Measurements from ENCODE around the gene ITGB6. TPM values are rescaled to one million over a fixed set of nuclear protein-coding genes. Genes with fewer than 3 reads are reported as not detected.
"Not testable (repeated sequence)": the region's sequence is repeated elsewhere in the genome, so short reads cannot be mapped to it uniquely, and the experiment has no call there.

The ITGB6 gene
- total RNA-seq, 1 donor from 2014 or later: 0.99 TPM

DNA sequence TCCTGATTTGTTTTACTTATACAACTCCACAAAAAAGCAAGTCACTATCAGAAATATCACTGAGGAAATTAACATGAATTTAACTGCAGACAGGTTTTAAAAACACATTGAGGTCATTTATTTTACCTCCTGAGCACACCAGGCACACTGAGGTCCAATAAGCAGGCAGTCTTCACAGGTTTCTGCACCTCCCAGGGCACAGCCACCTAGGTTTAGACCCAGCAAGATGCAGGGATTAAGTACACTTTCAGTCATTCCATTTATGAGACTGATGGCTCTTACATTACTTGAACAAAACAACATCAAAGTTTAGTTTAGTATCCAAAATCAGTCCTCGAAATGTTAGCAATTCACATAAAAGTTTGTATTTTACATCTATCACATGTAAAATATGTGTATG, 1.0 kb downstream of the ITGB6 start:
- DNase-seq: no peak
- intact Hi-C loops (cut with micrococcal nuclease): no loop called here
- TF ChIP-seq, protein P1, sequence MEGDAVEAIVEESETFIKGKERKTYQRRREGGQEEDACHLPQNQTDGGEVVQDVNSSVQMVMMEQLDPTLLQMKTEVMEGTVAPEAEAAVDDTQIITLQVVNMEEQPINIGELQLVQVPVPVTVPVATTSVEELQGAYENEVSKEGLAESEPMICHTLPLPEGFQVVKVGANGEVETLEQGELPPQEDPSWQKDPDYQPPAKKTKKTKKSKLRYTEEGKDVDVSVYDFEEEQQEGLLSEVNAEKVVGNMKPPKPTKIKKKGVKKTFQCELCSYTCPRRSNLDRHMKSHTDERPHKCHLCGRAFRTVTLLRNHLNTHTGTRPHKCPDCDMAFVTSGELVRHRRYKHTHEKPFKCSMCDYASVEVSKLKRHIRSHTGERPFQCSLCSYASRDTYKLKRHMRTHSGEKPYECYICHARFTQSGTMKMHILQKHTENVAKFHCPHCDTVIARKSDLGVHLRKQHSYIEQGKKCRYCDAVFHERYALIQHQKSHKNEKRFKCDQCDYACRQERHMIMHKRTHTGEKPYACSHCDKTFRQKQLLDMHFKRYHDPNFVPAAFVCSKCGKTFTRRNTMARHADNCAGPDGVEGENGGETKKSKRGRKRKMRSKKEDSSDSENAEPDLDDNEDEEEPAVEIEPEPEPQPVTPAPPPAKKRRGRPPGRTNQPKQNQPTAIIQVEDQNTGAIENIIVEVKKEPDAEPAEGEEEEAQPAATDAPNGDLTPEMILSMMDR (IDR thresholded peaks at IDR 0.05; ENCODE audit: borderline replicate concordance): no peak

DNA sequence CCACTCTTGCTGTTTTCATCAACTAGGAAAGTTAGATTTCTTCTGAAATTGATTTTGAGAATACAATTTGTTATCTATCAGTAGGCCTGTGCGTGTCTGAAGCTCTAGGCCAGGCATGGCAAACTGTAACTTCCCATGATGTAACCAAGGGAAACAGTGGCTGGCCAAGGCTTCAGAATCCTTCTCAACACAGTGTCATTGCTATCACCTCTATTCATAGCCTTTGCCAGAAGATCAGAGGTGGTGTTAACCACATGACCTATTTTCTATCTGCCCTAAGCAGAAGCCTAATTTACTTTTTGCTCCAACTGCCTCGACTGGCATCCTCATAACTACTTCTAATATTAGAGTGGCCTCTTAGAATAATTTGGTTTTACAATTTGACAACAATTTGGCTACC, 2.5 kb downstream of the ITGB6 start:
- no peak for DNase-seq
- H3K4me1 ChIP-seq: no peaks in the 10 kb centered on the region
- TF ChIP-seq, protein P1 (IDR thresholded peaks at IDR 0.05; ENCODE audit: borderline replicate concordance): no peak
- H3K27me3 ChIP-seq (ENCODE audit: low read depth): no peaks in the 10 kb centered on the region
- intact Hi-C loops (cut with micrococcal nuclease): no loop called here
- H3K36me3 ChIP-seq: no peaks in the 10 kb centered on the region
- H3K27ac ChIP-seq (replicated peaks): peak overlapping the region; percentile 9
- H3K9me3 ChIP-seq (replicated peaks): no peaks in the 10 kb centered on the region
- no peak overlapping the region for H3K4me3 ChIP-seq

More for the DNA sequence above, 1.0 kb downstream of the ITGB6 start:
- no peaks in the 10 kb centered on the region for H3K9me3 ChIP-seq (replicated peaks)
- no peaks in the 10 kb centered on the region for H3K36me3 ChIP-seq
- H3K27ac ChIP-seq (replicated peaks): no peak overlapping the region
- no peaks in the 10 kb centered on the region for H3K27me3 ChIP-seq (ENCODE audit: low read depth)
- no peaks in the 10 kb centered on the region for H3K4me1 ChIP-seq
- H3K4me3 ChIP-seq: no peak overlapping the region

DNA sequence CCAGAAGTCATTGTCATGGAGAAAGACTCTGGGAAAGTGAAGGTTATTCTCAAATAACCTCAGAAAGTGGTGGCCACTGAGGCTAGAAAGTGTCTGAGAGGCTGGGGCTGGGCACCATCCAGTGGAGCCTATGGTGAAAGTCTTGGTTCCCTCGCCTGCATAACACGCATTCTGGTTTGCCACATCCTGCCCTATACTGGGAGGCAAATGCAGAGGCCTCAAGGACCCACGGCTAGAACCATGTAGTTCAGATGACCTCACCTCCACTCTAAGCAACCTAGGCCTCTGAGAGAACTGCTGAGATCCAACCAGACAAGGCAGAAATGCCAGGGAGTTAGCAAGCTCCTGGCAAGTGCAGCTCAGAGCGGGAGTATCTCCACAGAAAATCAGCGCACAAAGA, 5.1 kb downstream of the ITGB6 start:
- DNase-seq: no peak
- H3K9me3 ChIP-seq (replicated peaks): no peaks in the 10 kb centered on the region
- intact Hi-C loops (cut with micrococcal nuclease): no loop called here
- no peaks in the 10 kb centered on the region for H3K27me3 ChIP-seq (ENCODE audit: low read depth)
- H3K27ac ChIP-seq (replicated peaks): no peak overlapping the region
- H3K4me3 ChIP-seq: no peak overlapping the region
- H3K4me1 ChIP-seq: no peaks in the 10 kb centered on the region
- no peaks in the 10 kb centered on the region for H3K36me3 ChIP-seq
- TF ChIP-seq, protein P1 (IDR thresholded peaks at IDR 0.05; ENCODE audit: borderline replicate concordance): no peak

DNA sequence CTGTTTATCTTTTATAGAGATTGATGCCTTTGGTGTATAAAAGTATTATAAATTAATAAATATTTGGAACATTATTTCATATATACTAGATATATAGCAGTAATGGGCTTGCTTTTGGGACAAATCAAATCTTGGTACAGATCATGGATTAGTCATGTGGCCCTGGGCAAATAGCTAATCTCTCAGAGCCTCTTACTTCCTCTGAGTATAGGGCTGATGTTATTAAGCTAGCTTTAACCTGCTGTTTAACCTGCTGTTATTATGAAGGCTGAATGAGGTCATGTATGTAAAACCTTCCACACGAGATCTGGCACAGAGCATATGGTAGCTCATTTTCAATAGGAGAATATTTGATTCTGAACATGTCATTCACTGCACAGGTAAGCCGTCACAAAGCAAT, 5.7 kb downstream of the ITGB6 start:
- no peak for DNase-seq
- intact Hi-C loops (cut with micrococcal nuclease): no loop called here

DNA sequence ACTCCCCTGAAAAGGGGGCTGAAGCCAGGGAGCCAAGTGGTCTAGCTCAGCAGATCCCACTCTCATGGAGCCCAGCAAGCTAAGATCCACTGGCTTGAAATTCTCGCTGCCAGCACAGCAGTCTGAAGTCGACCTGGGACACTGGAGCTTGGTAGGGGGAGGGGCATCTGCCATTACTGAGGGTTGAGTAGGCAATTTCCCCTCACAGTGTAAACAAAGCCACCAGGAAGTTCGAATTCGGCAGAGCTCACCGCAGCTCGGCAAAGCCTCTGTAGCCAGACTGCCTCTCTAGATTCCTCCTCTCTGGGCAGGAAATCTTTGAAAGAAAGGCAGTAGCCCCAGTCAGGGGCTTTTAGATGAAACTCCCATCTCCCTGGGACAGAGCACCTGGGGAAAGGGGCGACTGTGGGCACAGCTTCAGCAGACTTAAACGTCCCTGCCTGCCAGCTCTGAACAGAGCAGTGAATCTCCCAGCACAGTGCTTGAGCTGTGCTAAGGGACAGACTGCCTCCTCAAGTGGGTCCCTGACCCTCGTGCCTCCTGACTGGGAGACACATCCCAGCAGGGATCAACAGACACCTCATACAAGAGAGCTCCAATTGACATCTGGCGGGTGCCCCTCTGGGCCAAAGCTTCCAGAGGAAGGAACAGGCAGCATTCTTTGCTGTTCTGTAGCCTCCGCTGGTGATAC, 18.8 kb downstream of the ITGB6 start:
- H3K4me1 ChIP-seq; intact Hi-C loops (cut with micrococcal nuclease); H3K27me3 ChIP-seq (ENCODE audit: low read depth); H3K4me3 ChIP-seq; H3K27ac ChIP-seq (replicated peaks); DNase-seq; H3K36me3 ChIP-seq: not testable (repeated sequence)
- H3K9me3 ChIP-seq (replicated peaks): peaks cover 11% of the 10 kb centered on the region

More for the DNA sequence above, 5.7 kb downstream of the ITGB6 start:
- Histone ChIP-seq H3K27me3 (ENCODE audit: low read depth) (no peaks in the 10 kb centered on the region), H3K36me3 (no peaks in the 10 kb centered on the region), H3K9me3 (replicated peaks) (no peaks in the 10 kb centered on the region), H3K27ac (replicated peaks) (no peak overlapping the region), H3K4me1 (no peaks in the 10 kb centered on the region), H3K4me3 (no peak overlapping the region)
- TF ChIP-seq, protein P1 (IDR thresholded peaks at IDR 0.05; ENCODE audit: borderline replicate concordance): no peak

DNA sequence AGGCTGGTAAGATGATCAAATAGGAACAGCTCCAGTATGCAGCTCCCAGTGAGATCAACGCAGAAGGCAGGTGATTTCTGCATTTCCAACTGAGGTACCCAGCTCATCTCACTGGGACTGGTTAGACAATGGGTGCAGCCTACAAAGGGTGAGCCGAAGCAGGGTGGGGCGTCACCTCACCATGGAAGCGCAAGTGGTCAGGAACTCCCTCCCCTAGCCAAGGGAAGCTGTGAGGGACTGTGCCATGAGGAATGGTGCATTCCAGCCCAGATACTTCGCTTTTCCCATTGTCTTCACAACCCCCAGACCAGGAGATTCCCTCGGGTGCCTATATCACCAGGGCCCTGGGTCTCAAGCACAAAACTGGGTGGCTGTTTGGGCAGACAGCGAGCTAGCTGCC, 19.4 kb downstream of the ITGB6 start:
- DNase-seq; H3K4me3 ChIP-seq; H3K27ac ChIP-seq (replicated peaks); intact Hi-C loops (cut with micrococcal nuclease); H3K4me1 ChIP-seq; H3K9me3 ChIP-seq (replicated peaks); H3K27me3 ChIP-seq (ENCODE audit: low read depth); H3K36me3 ChIP-seq: not testable (repeated sequence)
